ENCODE results near the gene SPATS2L. TPM values are rescaled to one million over a fixed set of nuclear protein-coding genes. Genes with fewer than 3 reads are reported as not detected.

Gene SPATS2L
- total RNA-seq, 1 donor from 2014 or later: 100 TPM

DNA sequence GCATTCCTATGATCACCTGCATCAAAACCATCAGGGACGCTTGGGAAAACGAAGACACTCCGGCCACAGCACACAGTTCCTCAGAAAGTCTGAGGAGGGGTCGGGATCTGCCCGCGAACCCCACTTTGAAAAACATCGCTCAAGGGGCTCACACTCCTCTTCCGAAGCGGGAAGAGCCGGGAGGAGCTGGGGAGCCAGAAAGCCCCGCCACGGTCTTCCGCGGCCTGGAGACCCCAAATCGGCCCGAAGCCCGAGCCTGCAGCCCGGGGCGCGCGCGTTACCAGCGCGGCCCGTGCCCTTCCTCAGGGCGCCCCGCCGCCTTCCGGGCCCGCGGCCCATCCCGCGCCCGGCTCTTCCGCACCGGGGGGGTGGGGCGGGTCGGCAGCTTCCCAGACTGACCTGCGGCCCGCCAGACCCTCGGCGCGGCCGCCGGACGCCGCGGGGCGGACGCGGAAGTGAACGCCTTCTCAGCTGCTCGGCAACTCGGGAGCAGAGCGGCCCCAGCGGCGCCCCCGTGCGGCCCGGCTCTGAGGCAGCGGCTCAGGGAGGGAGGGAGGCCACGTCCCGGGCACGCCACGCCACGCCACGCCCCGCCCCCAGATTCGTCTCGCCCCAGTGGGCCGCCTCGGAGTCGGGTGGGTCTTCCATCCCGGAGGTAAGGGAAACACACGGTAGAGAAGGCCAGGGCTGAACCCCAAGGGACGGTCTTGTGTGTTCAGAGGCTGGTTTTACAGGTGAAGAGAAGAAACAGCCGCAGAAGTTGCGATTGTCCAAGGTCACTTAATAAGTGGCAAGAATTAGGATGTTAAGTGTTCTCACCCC lies 203.3 kb downstream of the SPATS2L start, which contains the start of gene KCTD18:
TSS of gene KCTD18 (minus strand) at position 457 of the 822 bp plus-strand sequence. CDS start 3,052 bp downstream, outside the sequence.
- ATAC-seq (peak; percentile 99), DNase-seq (peak; percentile 97)
- H3K27me3 ChIP-seq (ENCODE audit: low read depth): no peaks in the 10 kb centered on the region
- H3K9me3 ChIP-seq: no peaks in the 10 kb centered on the region
- H3K27ac ChIP-seq: peak within 1 kb of the TSS; percentile 92
- peaks cover 11% of the 10 kb centered on the region for H3K4me1 ChIP-seq
- intact Hi-C loops (cut with DNase I): no loop called here
- TF ChIP-seq, protein P1, sequence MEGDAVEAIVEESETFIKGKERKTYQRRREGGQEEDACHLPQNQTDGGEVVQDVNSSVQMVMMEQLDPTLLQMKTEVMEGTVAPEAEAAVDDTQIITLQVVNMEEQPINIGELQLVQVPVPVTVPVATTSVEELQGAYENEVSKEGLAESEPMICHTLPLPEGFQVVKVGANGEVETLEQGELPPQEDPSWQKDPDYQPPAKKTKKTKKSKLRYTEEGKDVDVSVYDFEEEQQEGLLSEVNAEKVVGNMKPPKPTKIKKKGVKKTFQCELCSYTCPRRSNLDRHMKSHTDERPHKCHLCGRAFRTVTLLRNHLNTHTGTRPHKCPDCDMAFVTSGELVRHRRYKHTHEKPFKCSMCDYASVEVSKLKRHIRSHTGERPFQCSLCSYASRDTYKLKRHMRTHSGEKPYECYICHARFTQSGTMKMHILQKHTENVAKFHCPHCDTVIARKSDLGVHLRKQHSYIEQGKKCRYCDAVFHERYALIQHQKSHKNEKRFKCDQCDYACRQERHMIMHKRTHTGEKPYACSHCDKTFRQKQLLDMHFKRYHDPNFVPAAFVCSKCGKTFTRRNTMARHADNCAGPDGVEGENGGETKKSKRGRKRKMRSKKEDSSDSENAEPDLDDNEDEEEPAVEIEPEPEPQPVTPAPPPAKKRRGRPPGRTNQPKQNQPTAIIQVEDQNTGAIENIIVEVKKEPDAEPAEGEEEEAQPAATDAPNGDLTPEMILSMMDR (IDR thresholded peaks at IDR 0.05): peak; percentile 85
- H3K4me3 ChIP-seq: peak within 1 kb of the TSS; percentile 90
- peaks cover 15% of the 10 kb centered on the region for H3K36me3 ChIP-seq

DNA sequence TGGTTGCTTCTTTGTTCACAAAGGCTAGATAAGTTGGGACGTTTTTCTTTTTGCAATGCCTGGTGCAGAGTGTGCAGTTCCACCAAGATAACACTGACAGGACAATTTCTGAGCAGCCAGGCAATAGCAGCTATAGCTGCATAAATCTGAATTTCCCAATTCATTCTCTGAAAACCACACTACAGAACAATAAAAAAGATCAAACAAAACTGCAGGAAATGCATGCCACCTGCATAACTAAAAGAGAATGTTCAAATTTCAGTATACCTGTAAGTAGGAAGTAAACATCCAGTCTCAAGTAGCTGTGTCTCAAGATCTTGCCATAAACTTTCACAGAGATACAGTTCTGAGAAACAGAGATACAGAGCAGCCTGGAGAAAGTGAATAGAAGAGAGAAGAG lies 208.7 kb downstream of the SPATS2L start:
- DNase-seq (no peak), ATAC-seq (no peak)
- H3K27ac ChIP-seq: no peak overlapping the region
- no peaks in the 10 kb centered on the region for H3K27me3 ChIP-seq (ENCODE audit: low read depth)
- intact Hi-C loops (cut with DNase I): no loop called here
- TF ChIP-seq, protein P1 (IDR thresholded peaks at IDR 0.05): no peak
- peaks cover 3% of the 10 kb centered on the region for H3K4me1 ChIP-seq
- no peaks in the 10 kb centered on the region for H3K36me3 ChIP-seq
- no peak overlapping the region for H3K4me3 ChIP-seq
- no peaks in the 10 kb centered on the region for H3K9me3 ChIP-seq

DNA sequence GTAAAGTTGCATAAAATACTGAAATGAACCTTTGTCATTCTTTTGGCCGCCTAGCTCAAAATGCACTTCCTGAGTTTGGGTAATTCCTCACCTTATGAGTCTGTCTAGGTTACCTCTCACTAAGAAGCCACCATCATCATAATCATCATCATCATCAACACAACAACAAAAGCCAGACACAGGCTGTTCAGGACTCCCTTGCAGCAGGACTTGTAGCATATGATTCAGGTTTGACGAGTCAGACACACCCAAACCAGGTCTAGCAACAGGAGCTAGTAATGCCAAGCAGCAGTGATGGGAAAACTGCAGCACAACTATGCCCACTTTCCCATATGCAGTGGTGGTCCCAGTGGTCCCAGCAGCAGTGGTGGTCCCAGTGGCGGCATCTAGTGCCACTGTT lies 216.7 kb downstream of the SPATS2L start:
- Histone ChIP-seq H3K27ac (no peak overlapping the region), H3K9me3 (no peaks in the 10 kb centered on the region), H3K27me3 (ENCODE audit: low read depth) (no peaks in the 10 kb centered on the region), H3K36me3 (no peaks in the 10 kb centered on the region), H3K4me1 (peaks cover 8% of the 10 kb centered on the region), H3K4me3 (no peak overlapping the region)
- TF ChIP-seq, protein P1 (IDR thresholded peaks at IDR 0.05): no peak
- ATAC-seq (no peak), DNase-seq (no peak)
- intact Hi-C loops (cut with DNase I): no loop called here

DNA sequence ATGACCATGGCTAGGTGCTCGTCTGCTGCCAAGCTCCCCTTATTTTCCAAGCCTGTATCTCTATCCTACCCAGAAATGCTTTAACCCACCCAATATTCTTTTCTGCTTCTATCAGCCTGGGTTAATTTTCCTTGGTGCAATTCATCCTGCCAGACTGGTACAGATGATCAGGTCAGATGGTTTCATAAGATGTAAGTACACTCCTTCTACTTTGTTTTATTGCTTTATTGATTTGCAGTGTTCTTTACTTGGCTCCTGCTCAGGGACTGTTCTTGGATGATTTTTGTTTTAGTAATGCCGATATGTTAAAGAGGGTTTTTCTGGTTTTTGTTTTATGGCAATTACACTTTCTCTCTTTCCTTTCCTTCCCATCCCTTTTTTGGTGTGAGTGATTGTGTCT lies 217.1 kb downstream of the SPATS2L start:
- no peak for ATAC-seq
- Histone ChIP-seq H3K4me1 (peaks cover 8% of the 10 kb centered on the region), H3K27me3 (ENCODE audit: low read depth) (no peaks in the 10 kb centered on the region), H3K36me3 (no peaks in the 10 kb centered on the region), H3K27ac (no peak overlapping the region), H3K4me3 (no peak overlapping the region), H3K9me3 (no peaks in the 10 kb centered on the region)
- intact Hi-C loops (cut with DNase I): no loop called here
- no peak for DNase-seq
- TF ChIP-seq, protein P1 (IDR thresholded peaks at IDR 0.05): no peak

DNA sequence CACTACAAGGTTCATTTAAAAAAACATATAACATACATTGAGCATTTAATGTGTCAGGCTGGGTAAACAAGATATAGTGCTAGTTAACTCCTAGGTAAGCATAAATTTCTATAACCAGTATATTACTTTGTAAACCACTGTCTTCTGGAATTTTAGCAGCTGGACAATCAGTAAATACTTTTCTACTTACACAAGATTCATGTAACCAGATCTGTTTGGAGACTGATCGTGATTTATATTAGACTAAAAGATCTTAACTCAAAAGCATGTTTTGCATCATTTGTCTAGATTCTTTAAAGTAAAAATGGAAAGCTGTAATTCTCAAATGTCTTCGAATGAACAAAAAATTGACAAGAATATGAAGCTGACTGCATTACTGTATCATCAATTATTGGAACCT lies 218.6 kb downstream of the SPATS2L start:
- H3K27me3 ChIP-seq (ENCODE audit: low read depth): no peaks in the 10 kb centered on the region
- intact Hi-C loops (cut with DNase I): no loop called here
- DNase-seq: no peak
- no peaks in the 10 kb centered on the region for H3K36me3 ChIP-seq
- H3K9me3 ChIP-seq: no peaks in the 10 kb centered on the region
- ATAC-seq: no peak
- peaks cover 8% of the 10 kb centered on the region for H3K4me1 ChIP-seq
- no peak overlapping the region for H3K4me3 ChIP-seq
- TF ChIP-seq, protein P1 (IDR thresholded peaks at IDR 0.05): no peak
- no peak overlapping the region for H3K27ac ChIP-seq

Measured in lower lobe of right lung (tissue), 2 donors.